ENCODE measurements around the gene ID4. TPM values are rescaled to one million over a fixed set of nuclear protein-coding genes. Genes with fewer than 3 reads are reported as not detected.

Gene ID4
- total and polyA plus RNA-seq, 2 donors from 2014 or later, result 17.9 to 60.4 TPM

- FAIRE-seq (no peak), DNase-seq (peak in 2 of 5 donors; percentile 48 to 63)
- Histone ChIP-seq H3K27ac (ENCODE audit: low read depth in 2 of 2, low read length in 2 of 2) (no peak overlapping the region), H3K27me3 (ENCODE audit: control insufficient read depth, insufficient read depth, low read length) (no peaks in the 10 kb centered on the region), H3K36me3 (ENCODE audit: control insufficient read depth in 2 of 3, insufficient read depth in 3 of 3, low read length in 3 of 3) (no peaks in the 10 kb centered on the region), H3K4me3 (ENCODE audit: low read length in 3 of 3) (no peak overlapping the region), H3K9me3 (ENCODE audit: control insufficient read depth in 2 of 3, insufficient read depth in 1 of 3, low read length in 3 of 3) (no peaks in the 10 kb centered on the region), H3K9ac (ENCODE audit: low read length in 3 of 3) (no peak overlapping the region), H3K4me1 (ENCODE audit: control insufficient read depth in 2 of 3, insufficient read depth in 2 of 3, low read depth in 1 of 3, low read length in 3 of 3) (peaks cover 0 to 2% (median 0%) of the 10 kb centered on the region in 3 donors)
- TF ChIP-seq, protein P1, sequence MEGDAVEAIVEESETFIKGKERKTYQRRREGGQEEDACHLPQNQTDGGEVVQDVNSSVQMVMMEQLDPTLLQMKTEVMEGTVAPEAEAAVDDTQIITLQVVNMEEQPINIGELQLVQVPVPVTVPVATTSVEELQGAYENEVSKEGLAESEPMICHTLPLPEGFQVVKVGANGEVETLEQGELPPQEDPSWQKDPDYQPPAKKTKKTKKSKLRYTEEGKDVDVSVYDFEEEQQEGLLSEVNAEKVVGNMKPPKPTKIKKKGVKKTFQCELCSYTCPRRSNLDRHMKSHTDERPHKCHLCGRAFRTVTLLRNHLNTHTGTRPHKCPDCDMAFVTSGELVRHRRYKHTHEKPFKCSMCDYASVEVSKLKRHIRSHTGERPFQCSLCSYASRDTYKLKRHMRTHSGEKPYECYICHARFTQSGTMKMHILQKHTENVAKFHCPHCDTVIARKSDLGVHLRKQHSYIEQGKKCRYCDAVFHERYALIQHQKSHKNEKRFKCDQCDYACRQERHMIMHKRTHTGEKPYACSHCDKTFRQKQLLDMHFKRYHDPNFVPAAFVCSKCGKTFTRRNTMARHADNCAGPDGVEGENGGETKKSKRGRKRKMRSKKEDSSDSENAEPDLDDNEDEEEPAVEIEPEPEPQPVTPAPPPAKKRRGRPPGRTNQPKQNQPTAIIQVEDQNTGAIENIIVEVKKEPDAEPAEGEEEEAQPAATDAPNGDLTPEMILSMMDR (IDR thresholded peaks at IDR 0.05; ENCODE audit: borderline replicate concordance, extremely low read depth, insufficient read depth), result no peak
- intact Hi-C loops (cut with DNase I), result no loop called here
Measured at GRCh38 chr6:19806971-19807396, 30.2 kb upstream of the ID4 start.

- FAIRE-seq (peak; percentile 8), DNase-seq (peak in 3 of 5 donors; percentile 54 to 87 (median 87))
- Histone ChIP-seq H3K4me1 (ENCODE audit: control insufficient read depth in 2 of 3, insufficient read depth in 2 of 3, low read depth in 1 of 3, low read length in 3 of 3) (no peaks in the 10 kb centered on the region), H3K27ac (ENCODE audit: low read depth in 2 of 2, low read length in 2 of 2) (no peak overlapping the region), H3K4me3 (ENCODE audit: low read length in 3 of 3) (peak overlapping the region; percentile 15 to 35 (median 35)), H3K9me3 (ENCODE audit: control insufficient read depth in 2 of 3, insufficient read depth in 1 of 3, low read length in 3 of 3) (no peaks in the 10 kb centered on the region), H3K27me3 (ENCODE audit: control insufficient read depth, insufficient read depth, low read length) (no peaks in the 10 kb centered on the region), H3K36me3 (ENCODE audit: control insufficient read depth in 2 of 3, insufficient read depth in 3 of 3, low read length in 3 of 3) (no peaks in the 10 kb centered on the region), H3K9ac (ENCODE audit: low read length in 3 of 3) (no peak overlapping the region)
- TF ChIP-seq, protein P1 (IDR thresholded peaks at IDR 0.05; ENCODE audit: borderline replicate concordance, extremely low read depth, insufficient read depth), result no peak
- intact Hi-C loops (cut with DNase I), result no loop called here
Measured at GRCh38 chr6:19811397-19812079, 25.6 kb upstream of the ID4 start.

GRCh38 chr6:19812512-19813119, 24.6 kb upstream of the ID4 start:
- no peak overlapping the region for H3K9ac ChIP-seq (ENCODE audit: low read length in 3 of 3)
- H3K36me3 ChIP-seq (ENCODE audit: control insufficient read depth in 2 of 3, insufficient read depth in 3 of 3, low read length in 3 of 3), result no peaks in the 10 kb centered on the region
- no peaks in the 10 kb centered on the region for H3K27me3 ChIP-seq (ENCODE audit: control insufficient read depth, insufficient read depth, low read length)
- FAIRE-seq (peak; percentile 67), DNase-seq (peak in 3 of 5 donors; percentile 28 to 69 (median 59))
- H3K9me3 ChIP-seq (ENCODE audit: control insufficient read depth in 2 of 3, insufficient read depth in 1 of 3, low read length in 3 of 3), result no peaks in the 10 kb centered on the region
- H3K4me1 ChIP-seq (ENCODE audit: control insufficient read depth in 2 of 3, insufficient read depth in 2 of 3, low read depth in 1 of 3, low read length in 3 of 3), result no peaks in the 10 kb centered on the region
- intact Hi-C loops (cut with DNase I), result no loop called here
- H3K4me3 ChIP-seq (ENCODE audit: low read length in 3 of 3), result no peak overlapping the region
- H3K27ac ChIP-seq (ENCODE audit: low read depth in 2 of 2, low read length in 2 of 2), result no peak overlapping the region
- TF ChIP-seq, protein P1 (IDR thresholded peaks at IDR 0.05; ENCODE audit: borderline replicate concordance, extremely low read depth, insufficient read depth), result peak; percentile 61
